AG04450 (cell line): ENCODE measurements around the gene HRH1. TPM values are rescaled to one million over a fixed set of nuclear protein-coding genes. Genes with fewer than 3 reads are reported as not detected.
"Not testable (repeated sequence)": the region's sequence is repeated elsewhere in the genome, so short reads cannot be mapped to it uniquely, and the experiment has no call there.

Source experiments
- CTCF ChIA-PET: fragments of 300-600, 350-600 bp; formaldehyde crosslinking; extraction: SDS; loops from one replicate; lab custom pipeline; 2022; ENCODE audit warnings: antibody characterized with exemption, inconsistent platforms; lab: Charles Lee
- POLR2A ChIA-PET: fragments of 350-600 bp; formaldehyde crosslinking; extraction: SDS; loops from one replicate; lab custom pipeline; 2021; ENCODE audit warnings: antibody characterized with exemption, inconsistent platforms; lab: Yijun Ruan, JAX
- DNase-seq: peaks from one replicate; pipeline ENCODE4 v3.0.0-alpha.2; 2011; ENCODE audit warnings: low read depth, low spot score
- H3K27ac ChIP-seq: one replicate; pipeline ENCODE4 v1.5.1; 2012; ENCODE audit warnings: low read depth, low read length, control low read depth
- H3K27me3 ChIP-seq: one replicate; pipeline ENCODE4 v1.6.0; 2012; ENCODE audit warnings: low read length; ENCODE audit not compliant: control insufficient read depth, insufficient read depth
- H3K4me3 ChIP-seq: 2 replicates; pipeline ENCODE4 v1.5.1; 2011; ENCODE audit warnings: mild to moderate bottlenecking, low read depth, low read length, control low read depth
- H3K9me3 ChIP-seq: 2 replicates; pipeline ENCODE4 v1.5.1; 2012; ENCODE audit warnings: low read length; ENCODE audit not compliant: control insufficient read depth, insufficient read depth
- polyA plus RNA-seq: library from polyadenylated mRNA; depleted of rRNA; stranded (reverse); fragments of >200 nt; gene quantifications from 2 replicates; pipeline ENCODE4 v1.2.3, GENCODE V29; 2011
- TF ChIP-seq, protein P1 (sequence below): IDR thresholded peaks from 2 replicates; pipeline ENCODE4 v1.5.1; 2011; ENCODE audit warnings: low read depth, low read length, control low read depth, inconsistent platforms

The HRH1 gene
- polyA plus RNA-seq, 1 experiment, result 25.4 TPM

DNA sequence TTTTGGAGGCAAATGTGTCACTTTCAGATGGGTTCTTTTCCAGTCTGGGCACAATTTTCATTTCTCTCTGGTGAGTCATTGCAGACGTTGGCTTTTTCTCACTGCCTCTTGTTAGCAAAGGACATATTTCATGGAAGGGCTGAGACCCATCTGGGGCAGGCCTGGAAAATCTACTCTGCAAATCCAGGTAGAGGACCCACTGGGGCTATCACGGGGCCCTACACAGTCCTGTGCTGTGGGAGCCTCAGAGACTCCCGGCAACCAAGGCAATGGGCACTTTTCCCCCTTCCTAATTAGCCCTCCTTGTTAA is 58.0 kb downstream of the HRH1 start:
- Histone ChIP-seq H3K27ac (no peak overlapping the region), H3K9me3 (no peaks in the 10 kb centered on the region; the same call in 1 of the 2 replicates), H3K4me3 (no peak overlapping the region), H3K27me3 (no peaks in the 10 kb centered on the region)
- TF ChIP-seq, protein P1, sequence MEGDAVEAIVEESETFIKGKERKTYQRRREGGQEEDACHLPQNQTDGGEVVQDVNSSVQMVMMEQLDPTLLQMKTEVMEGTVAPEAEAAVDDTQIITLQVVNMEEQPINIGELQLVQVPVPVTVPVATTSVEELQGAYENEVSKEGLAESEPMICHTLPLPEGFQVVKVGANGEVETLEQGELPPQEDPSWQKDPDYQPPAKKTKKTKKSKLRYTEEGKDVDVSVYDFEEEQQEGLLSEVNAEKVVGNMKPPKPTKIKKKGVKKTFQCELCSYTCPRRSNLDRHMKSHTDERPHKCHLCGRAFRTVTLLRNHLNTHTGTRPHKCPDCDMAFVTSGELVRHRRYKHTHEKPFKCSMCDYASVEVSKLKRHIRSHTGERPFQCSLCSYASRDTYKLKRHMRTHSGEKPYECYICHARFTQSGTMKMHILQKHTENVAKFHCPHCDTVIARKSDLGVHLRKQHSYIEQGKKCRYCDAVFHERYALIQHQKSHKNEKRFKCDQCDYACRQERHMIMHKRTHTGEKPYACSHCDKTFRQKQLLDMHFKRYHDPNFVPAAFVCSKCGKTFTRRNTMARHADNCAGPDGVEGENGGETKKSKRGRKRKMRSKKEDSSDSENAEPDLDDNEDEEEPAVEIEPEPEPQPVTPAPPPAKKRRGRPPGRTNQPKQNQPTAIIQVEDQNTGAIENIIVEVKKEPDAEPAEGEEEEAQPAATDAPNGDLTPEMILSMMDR, result no peak
- CTCF ChIA-PET, result interaction anchor here (1.7 to 4.1 kb wide), 3 partner anchors 57 to 152 kb away, joined by 9 to 16 read pairs (median 16); no protein-coding TSS in a partner anchor
- no peak for DNase-seq
- POLR2A ChIA-PET, result interaction anchor here (0.8 kb wide), 1 partner anchor 16 kb away, joined by 3 read pairs; no protein-coding TSS in a partner anchor

DNA sequence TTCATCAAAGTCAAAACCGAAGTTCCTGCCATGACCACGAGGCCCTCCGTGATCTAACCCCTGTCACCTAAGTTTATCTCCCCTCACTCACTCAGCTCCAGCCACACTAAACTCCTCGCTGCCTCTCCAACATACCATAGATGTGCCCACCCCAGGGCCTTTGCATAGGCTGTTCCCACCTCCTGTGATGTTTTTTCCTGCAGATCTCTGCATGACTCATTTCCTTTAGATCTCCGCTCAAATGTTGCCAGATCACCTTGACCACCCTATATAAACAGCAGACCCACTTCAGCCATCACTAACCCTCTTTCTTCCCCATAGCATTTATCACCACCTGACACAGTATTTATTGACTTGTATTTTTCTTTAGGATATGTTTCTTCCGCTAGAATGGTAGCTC is 58.5 kb downstream of the HRH1 start:
- ChIA-PET CTCF (interaction anchor here (0.7 to 4.1 kb wide), 5 partner anchors 8 to 152 kb away, joined by 3 to 16 read pairs (median 4); no protein-coding TSS in a partner anchor), POLR2A (no interaction called here)
- Histone ChIP-seq H3K27ac (no peak overlapping the region), H3K4me3 (no peak overlapping the region), H3K9me3 (no peaks in the 10 kb centered on the region; the same call in 1 of the 2 replicates), H3K27me3 (no peaks in the 10 kb centered on the region)
- no peak for DNase-seq
- TF ChIP-seq, protein P1, result no peak

DNA sequence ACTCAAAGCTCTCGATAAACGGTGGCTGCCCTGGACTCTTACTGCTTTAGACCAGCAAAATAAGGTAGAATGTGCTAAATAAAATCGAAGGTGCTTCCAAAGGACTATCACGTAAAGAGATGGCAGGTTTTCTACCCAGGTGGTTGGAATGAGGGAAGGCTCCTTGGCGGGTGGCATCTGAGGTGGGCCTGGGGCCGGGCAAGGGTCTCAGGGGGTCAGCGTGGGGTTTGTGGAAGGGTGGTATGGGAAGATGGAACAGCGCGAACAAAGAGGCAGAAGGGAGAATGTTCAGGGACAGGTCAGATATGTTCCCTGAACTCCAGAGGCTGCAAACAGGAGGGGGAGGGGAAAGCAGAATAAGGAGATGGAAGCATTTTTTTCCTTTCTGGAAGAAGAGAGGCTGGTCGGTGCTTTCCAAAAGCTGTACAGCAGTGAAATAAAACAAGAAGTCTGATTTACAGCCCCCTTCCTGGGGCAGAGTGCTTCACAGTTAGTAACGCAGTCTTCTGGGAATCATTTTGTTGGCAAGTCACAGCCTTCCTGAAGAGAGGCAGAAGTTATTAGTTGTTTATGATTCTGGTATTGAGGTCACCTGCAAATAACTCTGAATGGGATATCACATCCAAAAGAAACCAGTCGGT is 59.6 kb downstream of the HRH1 start:
- no peaks in the 10 kb centered on the region; the same call in 1 of the 2 replicates for H3K9me3 ChIP-seq
- CTCF ChIA-PET, result interaction anchor here (1.3 to 4.1 kb wide), 4 partner anchors 23 to 154 kb away, joined by 3 to 16 read pairs (median 10); no protein-coding TSS in a partner anchor

DNA sequence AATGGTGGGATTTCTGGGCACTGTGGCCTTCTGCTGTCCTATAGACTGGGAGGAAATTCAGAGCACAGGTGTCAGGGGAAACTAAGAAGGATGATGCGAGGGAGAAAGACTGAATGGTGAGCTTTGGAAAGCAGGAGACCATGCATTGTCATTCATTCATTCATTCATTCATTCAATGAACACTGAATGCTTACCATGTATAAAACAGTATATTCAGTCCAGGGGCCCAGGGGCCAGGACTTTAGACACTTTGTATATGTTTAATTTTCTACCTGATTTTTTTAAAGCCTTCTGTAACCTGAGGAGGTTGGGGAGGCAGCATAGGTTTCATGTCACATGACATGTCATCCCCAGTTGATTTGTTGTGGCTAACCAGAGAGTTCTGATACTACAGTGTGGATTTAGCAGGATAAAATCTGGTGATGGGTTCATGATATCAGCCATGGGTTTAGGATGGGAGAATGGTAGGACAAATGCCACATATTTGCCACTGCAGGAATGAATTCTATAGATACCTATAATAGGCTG is 60.2 kb downstream of the HRH1 start:
- H3K27ac ChIP-seq, result no peak overlapping the region
- TF ChIP-seq, protein P1, result no peak
- POLR2A ChIA-PET, result no interaction called here
- no peak overlapping the region for H3K4me3 ChIP-seq
- no peak for DNase-seq
- no peaks in the 10 kb centered on the region; the same call in 1 of the 2 replicates for H3K9me3 ChIP-seq
- no peaks in the 10 kb centered on the region for H3K27me3 ChIP-seq
- CTCF ChIA-PET, result no interaction called here

More for the DNA sequence above, 59.6 kb downstream of the HRH1 start:
- H3K27ac ChIP-seq, result no peak overlapping the region
- POLR2A ChIA-PET, result no interaction called here
- no peak for DNase-seq
- no peaks in the 10 kb centered on the region for H3K27me3 ChIP-seq
- no peak overlapping the region for H3K4me3 ChIP-seq
- TF ChIP-seq, protein P1, result no peak

DNA sequence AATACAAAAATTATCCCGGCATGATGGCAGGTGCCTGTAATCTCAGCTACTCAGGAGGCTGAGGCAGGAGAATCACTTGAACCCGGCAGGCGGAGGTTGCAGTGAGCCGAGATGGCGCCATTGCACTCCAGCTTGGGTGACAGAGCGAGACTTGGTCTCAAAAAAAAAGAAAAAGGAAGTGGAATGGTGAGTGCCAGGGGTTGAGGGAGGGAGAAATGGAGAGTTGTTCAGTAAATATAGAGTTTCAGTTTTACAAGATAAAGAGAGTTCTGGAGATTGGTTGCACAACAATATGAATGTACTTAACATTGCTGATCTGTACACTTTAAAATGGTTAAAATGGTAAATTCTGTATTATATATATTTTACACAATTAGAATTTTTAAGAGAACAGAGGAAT is 63.1 kb downstream of the HRH1 start:
- H3K9me3 ChIP-seq, DNase-seq, H3K27me3 ChIP-seq, POLR2A ChIA-PET, H3K4me3 ChIP-seq, H3K27ac ChIP-seq, CTCF ChIA-PET: not testable (repeated sequence)
